Activated CD8-positive, alpha-beta memory T cell treated with anti-CD3 and anti-CD28 coated beads for 4 hours (primary cell): ENCODE data around the gene ATP8B2.
A peak's percentile ranks its signal among the peaks of the same experiment; 100 is the strongest.
"Not testable (repeated sequence)": the region's sequence is repeated elsewhere in the genome, so short reads cannot be mapped to it uniquely, and the experiment has no call there.

Experiments
- DNase-seq, 2 donors: peaks; one replicate each; pipeline ENCODE4 v3.0.0-alpha.2; 2020; ENCODE audit warnings: low read depth in 2 of 2

ATP8B2 gene

DNA sequence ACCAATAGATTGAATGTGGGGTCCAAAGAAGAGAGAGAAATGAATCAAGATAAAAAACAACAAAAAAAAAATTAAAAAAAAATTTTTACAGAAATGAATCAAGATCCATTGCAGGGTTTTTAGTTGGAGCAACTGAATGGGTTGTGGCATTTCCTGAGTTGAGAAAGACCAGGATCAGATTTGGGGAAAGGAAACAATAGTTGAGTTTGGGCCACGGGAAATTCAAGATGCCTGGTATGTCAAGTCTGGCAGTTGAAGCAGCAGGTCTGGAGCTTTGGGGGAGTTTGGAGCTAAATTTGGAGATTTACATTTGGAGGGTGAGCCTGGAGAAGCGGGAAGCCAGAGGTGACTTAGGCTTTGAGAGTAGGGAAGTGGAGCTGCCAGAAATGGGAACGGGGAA is 22.6 kb downstream of the ATP8B2 start:
- DNase-seq, result no peak

- no peak for DNase-seq
Measured at GRCh38 chr1:154348429-154349076, 23.2 kb downstream of the ATP8B2 start.

DNA sequence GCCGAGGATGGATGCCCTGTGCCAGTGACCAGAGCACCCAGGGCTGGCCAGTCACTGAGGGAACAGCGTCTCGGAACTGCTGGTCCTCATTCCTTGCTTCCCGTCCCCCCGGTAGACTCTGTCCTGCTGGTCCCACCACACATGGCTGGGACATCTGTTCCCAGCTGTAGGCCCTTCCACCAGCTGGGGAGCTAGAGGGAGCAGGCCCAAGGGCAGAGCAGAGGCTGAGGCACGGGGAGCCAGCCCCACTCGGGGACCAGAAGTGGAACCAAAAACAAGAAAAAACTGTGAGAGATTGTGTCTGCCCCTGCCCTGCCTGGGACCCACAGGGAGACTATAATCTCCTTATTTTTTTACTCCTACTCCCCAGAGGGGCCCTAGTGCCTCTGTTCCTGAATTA is 23.8 kb downstream of the ATP8B2 start:
- no peak for DNase-seq

DNA sequence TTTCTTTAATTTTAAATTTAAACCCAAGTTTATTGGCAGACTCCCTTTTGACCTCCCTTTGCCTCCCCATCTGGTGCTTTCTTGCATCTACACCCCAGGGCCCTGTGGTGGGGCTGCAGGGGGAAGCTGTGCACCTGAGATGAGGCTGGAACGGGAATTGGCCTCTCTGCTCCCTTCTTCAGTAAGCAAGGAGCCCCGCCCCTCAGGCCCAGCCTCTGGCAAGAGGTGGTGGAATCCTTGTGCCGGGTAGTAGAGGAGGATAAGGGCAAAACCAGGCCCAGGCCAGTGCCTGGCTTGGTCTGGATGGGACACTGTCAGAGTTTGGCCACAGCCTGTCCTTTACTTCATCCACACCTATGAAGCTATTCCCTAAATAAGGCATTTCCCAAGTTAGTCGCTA is 25.1 kb downstream of the ATP8B2 start:
- no peak for DNase-seq

DNA sequence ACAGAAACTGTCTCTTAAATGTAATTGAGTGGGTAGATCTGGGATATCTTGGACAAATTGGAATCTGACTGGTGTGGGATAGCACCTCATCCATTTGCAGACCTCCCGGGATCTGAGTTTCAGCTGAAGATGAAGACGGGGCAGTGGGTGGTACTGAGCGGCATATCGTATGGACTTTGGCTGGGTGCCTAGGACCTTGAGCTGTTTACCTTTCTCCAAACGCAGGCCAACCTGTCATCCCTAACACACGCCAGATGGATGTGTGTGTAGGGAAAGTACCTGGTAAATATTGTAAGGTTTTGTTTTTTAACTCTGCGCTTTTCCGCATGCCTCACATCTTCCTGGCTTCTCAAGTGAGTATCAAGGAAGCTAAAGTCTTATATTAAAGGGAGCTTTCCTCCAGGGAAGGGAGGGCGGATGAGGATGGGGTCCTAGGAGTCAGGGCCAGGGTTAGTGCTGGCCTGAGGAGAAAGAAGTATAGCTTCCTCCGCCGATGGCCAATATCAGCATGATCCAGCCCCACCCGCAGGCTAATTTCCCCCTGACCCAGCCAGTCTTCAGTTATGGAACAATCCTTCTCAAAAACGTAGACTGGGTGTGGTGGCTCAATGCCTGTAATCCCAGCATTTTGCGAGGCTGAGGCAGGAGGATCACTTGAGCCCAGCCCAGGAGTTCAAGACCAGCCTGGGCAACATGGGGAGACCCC is 26.2 kb downstream of the ATP8B2 start:
- no peak for DNase-seq

DNA sequence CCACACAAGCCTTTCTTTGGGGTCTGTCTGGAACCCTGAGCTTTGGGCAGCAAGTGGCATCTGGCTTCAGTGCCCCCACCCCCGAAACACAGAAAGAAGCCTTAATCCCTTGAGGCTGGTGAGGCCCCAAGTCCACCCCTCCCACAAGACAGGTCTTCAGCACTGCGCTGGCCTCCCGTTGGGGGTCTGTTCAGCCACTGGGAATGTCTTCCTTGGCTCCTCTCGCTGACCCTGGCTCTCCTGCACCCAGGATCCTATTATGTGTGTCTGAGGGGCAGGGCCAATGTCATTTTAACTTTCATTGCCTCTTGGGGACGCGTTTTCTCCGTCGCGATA is 26.9 kb downstream of the ATP8B2 start:
- DNase-seq, result no peak

- DNase-seq, result no peak
Measured at GRCh38 chr1:154352581-154353459, 27.5 kb downstream of the ATP8B2 start.

- DNase-seq, result no peak
Measured at GRCh38 chr1:154353460-154353904, 28.2 kb downstream of the ATP8B2 start.

- DNase-seq, result no peak
Measured at GRCh38 chr1:154353966-154354365, 28.6 kb downstream of the ATP8B2 start.

DNA sequence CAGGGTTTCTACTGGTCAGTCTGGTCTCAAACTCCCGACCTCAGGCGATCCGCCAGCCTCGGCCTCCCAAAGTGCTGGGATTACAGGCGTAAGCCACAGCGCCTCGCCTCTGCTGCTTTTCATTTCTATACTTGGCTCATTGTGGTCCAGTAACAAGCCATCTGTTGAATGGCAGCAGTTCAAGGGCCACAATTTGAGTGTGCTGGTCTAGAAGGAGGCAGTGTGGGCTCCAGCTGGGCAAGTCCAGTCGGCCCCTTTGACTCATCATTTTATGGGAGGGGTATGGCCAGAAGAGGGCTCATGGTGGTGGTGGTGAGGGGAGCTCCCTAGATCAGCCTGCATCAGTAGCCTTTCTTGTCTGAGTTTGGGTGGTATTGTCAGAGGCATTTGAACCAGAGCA is 33.2 kb downstream of the ATP8B2 start:
- DNase-seq, result no peak

DNA sequence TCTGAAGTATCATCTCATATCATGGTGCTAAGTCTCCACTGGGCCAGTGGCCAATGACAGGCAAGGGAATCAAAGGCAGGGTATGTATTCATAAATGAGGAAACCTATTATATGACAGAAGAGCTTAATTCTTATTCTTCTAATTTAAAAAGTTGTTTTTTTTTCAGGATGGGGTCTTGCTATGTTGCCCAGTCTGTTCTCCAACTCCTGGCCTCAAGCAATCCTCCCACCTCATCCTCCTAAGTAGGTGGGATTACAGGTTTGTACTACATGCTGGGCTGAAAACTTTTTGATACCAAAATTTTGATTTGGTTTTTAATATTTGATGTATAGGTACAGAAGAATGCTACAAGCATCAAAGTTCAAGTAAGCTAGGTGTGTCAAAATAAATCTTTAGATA is 35.0 kb downstream of the ATP8B2 start:
- no peak for DNase-seq

DNA sequence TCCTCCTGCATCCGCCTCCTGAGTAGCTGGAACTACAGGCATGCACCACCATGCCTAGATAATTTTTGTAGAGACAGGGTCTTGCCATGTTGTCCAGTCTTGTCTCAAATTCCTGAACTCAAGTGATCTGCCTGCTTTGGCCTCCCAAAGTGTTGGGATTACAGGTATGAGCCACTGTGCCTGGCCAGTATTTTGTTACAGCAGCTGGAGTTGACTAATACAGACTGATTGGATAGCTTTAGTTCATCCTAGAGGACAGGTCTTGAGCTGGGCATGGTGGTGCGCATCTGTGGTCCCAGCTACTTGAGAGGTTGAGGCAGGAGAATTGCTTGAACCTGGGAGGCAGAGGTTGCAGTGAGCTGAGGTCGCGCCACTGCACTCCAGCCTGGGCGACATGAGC is 35.6 kb downstream of the ATP8B2 start:
- DNase-seq, result not testable (repeated sequence)

DNA sequence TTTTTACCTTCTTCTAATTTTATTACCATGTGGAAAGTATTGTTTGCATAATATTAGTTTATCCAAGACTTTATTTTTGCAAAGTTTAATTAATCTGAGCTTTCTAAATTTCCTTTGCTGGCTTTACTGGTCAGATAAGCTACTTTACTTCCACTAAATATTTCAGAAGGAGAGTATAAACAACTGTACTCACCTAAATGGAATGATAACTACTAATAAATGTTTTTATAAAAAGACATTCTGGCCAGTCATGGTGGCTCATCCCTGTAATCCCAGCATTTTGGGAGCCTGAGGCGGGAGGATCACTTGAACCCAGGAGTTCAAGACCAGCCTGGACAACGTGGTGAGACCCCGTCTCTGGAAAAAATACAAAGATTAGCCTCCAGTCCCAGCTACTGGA is 36.0 kb downstream of the ATP8B2 start:
- DNase-seq, result no peak

GRCh38 chr1:154371436-154371835 is 46.1 kb downstream of the ATP8B2 start:
- DNase-seq, result no peak

DNA sequence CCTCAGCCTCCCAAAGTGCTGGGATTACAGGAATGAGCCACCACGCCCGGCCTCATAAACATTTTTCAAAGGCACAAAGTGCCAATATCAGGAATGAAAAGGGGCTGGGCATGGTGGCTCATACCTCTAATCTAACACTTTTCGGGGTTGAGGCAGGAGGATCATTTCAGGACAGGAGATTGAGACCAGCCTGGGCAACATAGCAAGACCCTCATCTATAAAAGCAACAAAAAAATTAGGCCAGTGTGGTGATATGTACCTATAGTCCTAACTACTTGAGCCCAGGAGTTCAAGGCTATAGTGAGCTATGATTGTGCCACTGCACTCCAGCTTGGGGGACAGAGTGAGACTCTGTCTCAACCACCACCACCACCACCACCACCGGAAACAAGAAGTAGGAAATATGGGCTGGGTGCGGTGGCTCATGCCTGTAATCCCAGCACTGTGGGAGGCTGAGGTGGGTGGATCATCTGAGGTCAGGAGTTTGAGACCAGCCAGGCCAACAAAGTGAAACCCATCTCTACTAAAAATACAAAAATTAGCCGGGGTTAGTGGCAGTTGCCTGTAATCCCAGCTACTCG is 48.5 kb downstream of the ATP8B2 start:
- DNase-seq, result not testable (repeated sequence)

DNA sequence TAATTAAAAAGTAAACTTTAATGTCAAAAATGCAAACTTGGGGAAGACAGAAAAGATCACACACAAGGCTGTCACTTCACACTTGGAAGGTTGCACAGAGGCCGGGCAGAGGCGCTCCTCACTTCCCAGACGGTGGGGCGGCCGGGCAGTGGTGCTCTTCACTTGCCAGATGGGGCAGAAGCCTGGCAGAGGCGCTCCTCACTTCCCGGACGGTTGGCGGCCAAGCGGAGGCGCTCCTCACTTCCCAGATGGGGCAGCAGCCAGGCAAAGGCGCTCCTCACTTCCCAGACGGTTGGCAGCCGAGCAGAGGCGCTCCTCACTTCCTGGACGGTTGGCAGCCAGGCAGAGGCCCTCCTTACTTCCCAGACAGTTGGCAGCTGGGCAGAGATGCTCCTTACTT is 54.0 kb downstream of the ATP8B2 start:
- DNase-seq, result no peak

DNA sequence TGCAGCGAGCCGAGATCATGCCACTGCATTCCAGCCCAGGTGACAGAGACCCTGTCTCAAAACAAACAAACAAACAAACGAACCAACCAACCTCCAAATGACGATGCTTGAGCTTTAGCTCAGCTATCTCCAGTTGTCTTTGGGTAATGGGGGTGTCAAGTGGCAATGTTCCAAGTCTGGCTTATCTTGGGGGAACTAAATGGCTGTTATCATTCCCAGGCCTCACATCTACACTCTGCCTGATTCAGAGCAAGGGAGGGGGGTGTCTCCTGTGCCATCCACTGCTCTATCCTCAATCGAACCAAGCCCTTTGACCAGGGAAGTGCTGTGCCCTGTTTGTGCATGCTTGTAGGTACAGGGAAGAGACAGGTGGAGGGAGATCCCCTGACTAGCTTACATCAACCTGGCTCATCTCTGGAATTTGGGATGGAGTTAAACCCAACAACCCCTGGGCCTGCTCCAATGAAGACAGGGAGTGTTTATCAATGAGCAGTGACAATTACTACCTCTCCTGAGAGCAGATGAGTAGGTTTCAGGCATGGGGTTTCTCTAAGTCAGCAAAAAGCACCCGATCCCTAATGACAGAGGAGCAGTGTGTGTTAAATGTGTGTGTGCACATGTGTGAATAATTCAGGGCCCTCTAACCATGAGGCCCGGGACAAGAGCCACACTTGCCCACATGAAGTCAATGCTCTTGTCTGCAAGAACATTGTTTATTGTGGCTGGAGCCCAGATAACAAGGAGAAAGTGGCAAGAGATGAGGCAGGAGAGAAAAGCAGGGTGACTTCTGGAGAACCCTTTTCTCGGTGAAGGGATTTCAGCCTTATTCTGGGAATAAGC is 59.5 kb downstream of the ATP8B2 start:
- no peak for DNase-seq

DNA sequence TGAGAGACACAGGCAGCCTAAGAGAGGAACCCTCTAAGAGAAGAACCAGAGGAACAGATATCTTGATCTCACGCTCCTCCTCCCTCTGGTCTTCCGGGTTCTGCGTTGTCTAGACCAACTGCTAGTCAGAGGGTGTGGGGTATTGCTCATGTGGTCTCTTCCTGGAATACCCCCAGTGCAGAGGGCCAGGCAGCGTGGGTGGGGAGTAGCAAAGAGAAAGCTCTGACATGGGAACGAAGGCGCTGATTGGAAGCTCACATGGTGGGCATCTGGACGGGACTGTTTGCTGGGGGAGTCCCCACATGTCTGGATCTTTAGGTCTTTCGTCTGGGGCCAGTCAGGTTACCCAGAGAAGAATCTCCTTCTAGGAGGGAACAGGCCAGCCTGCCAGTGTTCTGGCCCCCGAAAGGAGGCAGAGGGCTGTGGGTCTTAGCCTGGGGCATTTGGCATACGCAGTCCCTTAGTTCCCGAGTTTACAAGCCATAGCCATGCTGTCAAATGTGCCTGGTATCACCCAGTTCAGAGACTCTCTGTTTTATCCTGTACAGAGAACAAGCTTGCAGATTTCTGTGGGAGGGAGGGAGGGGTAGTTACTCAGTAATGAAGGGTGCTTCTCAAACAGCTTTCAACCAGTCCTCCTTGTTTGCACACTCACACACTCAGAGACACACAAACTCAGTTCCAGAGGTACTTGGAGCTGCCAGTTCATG is 61.5 kb downstream of the ATP8B2 start:
- peak; percentile 66 to 80 for DNase-seq

- DNase-seq, result no peak
Measured at GRCh38 chr1:154391086-154391770, 65.9 kb downstream of the ATP8B2 start.

- DNase-seq, result no peak
Measured at GRCh38 chr1:154398141-154398540, 72.8 kb downstream of the ATP8B2 start.
